Measurements from ENCODE around the gene MGMT.

The MGMT gene

GRCh38 chr10:129621693-129622092 lies 154.7 kb downstream of the MGMT start:
- Histone ChIP-seq H3K27ac (no peak overlapping the region), H4K20me1 (no peaks in the 10 kb centered on the region; the same call in 1 of the 2 replicates), H3K4me3 (no peak overlapping the region), H3K27me3 (no peaks in the 10 kb centered on the region), H3K9me3 (peaks cover 35% of the 10 kb centered on the region), H3K4me2 (no peak overlapping the region), H3K36me3 (peaks cover 22% of the 10 kb centered on the region), H3K9ac (no peak overlapping the region), H3K4me1 (peaks cover 13% of the 10 kb centered on the region)
- no peak for TF ChIP-seq Cebpa-rat (IDR thresholded peaks at IDR 0.05)

GRCh38 chr10:129622291-129622690 lies 155.2 kb downstream of the MGMT start:
- H3K27me3 ChIP-seq: no peaks in the 10 kb centered on the region
- peaks cover 20% of the 10 kb centered on the region for H3K36me3 ChIP-seq
- H4K20me1 ChIP-seq: no peaks in the 10 kb centered on the region; the same call in 1 of the 2 replicates
- H3K4me1 ChIP-seq: peaks cover 19% of the 10 kb centered on the region
- H3K9ac ChIP-seq: no peak overlapping the region
- no peak overlapping the region for H3K4me2 ChIP-seq
- no peak overlapping the region for H3K27ac ChIP-seq
- no peak overlapping the region for H3K4me3 ChIP-seq
- H3K9me3 ChIP-seq: peaks cover 29% of the 10 kb centered on the region
- TF ChIP-seq Cebpa-rat (IDR thresholded peaks at IDR 0.05): no peak

DNA sequence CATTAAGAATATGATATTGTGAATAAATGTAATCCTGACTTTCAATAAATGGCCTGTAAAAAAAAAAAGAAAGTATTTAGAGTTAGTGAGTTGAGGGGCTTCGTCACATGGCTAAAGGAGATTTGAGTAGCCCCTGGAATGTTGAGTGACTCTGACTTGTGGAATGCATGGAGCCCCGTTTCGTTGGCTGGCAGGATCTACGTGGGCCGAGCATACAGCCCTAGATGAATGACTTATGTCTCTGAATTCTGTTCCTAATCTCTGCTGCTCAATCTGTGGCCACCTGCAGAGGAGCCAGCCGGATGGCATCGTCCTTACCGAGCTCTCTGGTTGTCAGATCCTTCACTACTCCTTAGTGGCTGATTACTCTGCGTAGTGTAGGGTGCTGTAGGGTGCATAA lies 155.7 kb downstream of the MGMT start:
- Histone ChIP-seq H3K27me3 (no peaks in the 10 kb centered on the region), H3K36me3 (peaks cover 19% of the 10 kb centered on the region), H3K4me1 (peaks cover 23% of the 10 kb centered on the region), H3K4me3 (no peak overlapping the region), H3K27ac (no peak overlapping the region), H3K9me3 (peaks cover 25% of the 10 kb centered on the region), H3K9ac (no peak overlapping the region), H4K20me1 (no peaks in the 10 kb centered on the region; the same call in 1 of the 2 replicates), H3K4me2 (no peak overlapping the region)
- no peak for TF ChIP-seq Cebpa-rat (IDR thresholded peaks at IDR 0.05)

GRCh38 chr10:129624526-129624925 lies 157.5 kb downstream of the MGMT start:
- Histone ChIP-seq H3K9ac (no peak overlapping the region), H4K20me1 (no peaks in the 10 kb centered on the region; the same call in 1 of the 2 replicates), H3K9me3 (peaks cover 28% of the 10 kb centered on the region), H3K27me3 (no peaks in the 10 kb centered on the region), H3K4me3 (no peak overlapping the region), H3K36me3 (peaks cover 16% of the 10 kb centered on the region), H3K27ac (no peak overlapping the region), H3K4me2 (no peak overlapping the region), H3K4me1 (peaks cover 41% of the 10 kb centered on the region)
- TF ChIP-seq Cebpa-rat (IDR thresholded peaks at IDR 0.05): no peak

GRCh38 chr10:129626309-129626708 lies 159.3 kb downstream of the MGMT start:
- Histone ChIP-seq H3K9ac (peak overlapping the region; percentile 72; the same call in 1 of the 2 replicates), H3K27me3 (no peaks in the 10 kb centered on the region), H3K27ac (peak overlapping the region; percentile 86), H3K4me2 (peak overlapping the region; percentile 90), H3K4me3 (no peak overlapping the region), H3K4me1 (peaks cover 48% of the 10 kb centered on the region), H3K36me3 (peaks cover 17% of the 10 kb centered on the region), H3K9me3 (peaks cover 30% of the 10 kb centered on the region), H4K20me1 (no peaks in the 10 kb centered on the region; the same call in 1 of the 2 replicates)
- no peak for TF ChIP-seq Cebpa-rat (IDR thresholded peaks at IDR 0.05)

DNA sequence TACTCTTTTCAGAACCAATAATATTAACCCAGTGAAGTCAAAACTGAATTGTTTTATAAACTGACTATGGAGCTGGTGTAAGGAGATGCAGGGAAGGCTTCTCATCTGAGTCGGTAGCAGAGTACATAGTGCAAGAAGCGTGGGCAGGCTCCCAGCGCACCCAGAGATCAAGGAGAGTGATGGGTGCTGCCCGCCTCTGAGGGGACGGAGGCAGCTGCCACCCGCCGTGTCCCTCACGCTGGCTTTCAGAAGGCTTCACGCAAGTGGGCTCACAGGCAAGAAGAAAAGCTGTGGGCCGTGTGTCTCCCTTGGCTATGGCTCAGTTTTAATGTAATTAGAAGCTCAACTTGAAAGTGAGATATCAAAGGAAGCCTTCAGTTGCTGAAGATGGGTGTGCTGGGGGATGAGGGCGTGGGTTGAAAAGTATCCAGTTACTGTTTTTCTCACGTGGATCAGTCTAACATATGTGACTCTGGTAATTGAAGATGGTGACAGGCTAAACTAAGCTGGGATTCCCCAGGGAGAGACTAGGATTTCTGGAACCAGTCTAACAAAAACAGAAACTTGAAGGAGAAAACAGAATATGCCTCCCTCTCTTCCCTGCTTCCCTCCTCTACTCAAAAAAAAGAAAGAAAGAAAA lies 159.9 kb downstream of the MGMT start:
- Histone ChIP-seq H3K9me3 (peaks cover 32% of the 10 kb centered on the region), H3K27me3 (no peaks in the 10 kb centered on the region), H3K4me3 (peak overlapping the region; percentile 55), H4K20me1 (no peaks in the 10 kb centered on the region; the same call in 1 of the 2 replicates), H3K36me3 (peaks cover 19% of the 10 kb centered on the region), H3K4me1 (peaks cover 48% of the 10 kb centered on the region), H3K4me2 (peak overlapping the region; percentile 90), H3K27ac (peak overlapping the region; percentile 86), H3K9ac (peak overlapping the region; percentile 72)
- TF ChIP-seq Cebpa-rat (IDR thresholded peaks at IDR 0.05): no peak

DNA sequence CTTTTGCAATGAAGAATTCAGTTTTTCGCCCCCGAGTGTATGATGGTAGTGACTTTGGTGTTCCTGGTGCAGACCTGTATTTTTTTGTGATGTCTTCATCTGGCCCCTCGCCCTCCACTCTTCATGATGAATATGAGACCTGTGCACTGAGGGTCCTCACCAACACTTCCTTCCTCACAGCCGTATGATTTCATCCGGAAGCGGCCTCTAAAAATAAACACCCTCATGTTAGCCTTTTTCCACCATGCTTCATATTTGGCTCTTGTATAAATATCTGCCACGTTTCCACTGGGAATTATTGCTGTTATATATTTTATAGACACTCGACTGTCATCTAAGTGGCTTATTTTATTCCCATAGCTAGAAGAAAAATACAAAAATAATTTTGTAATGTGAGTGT lies 160.4 kb downstream of the MGMT start:
- H3K4me2 ChIP-seq: peak overlapping the region; percentile 90
- peak overlapping the region; percentile 72 for H3K9ac ChIP-seq
- no peak for TF ChIP-seq Cebpa-rat (IDR thresholded peaks at IDR 0.05)
- peaks cover 37% of the 10 kb centered on the region for H3K9me3 ChIP-seq
- H4K20me1 ChIP-seq: no peaks in the 10 kb centered on the region; the same call in 1 of the 2 replicates
- peaks cover 24% of the 10 kb centered on the region for H3K36me3 ChIP-seq
- peak overlapping the region; percentile 55 for H3K4me3 ChIP-seq
- peaks cover 48% of the 10 kb centered on the region for H3K4me1 ChIP-seq
- peak overlapping the region; percentile 86 for H3K27ac ChIP-seq
- no peaks in the 10 kb centered on the region for H3K27me3 ChIP-seq

- Histone ChIP-seq H3K4me2 (peak overlapping the region; percentile 90), H3K36me3 (peaks cover 23% of the 10 kb centered on the region), H4K20me1 (no peaks in the 10 kb centered on the region), H3K27ac (peak overlapping the region; percentile 86), H3K4me3 (peak overlapping the region; percentile 30; the same call in 1 of the 2 replicates), H3K4me1 (peaks cover 48% of the 10 kb centered on the region), H3K9me3 (peaks cover 46% of the 10 kb centered on the region), H3K27me3 (no peaks in the 10 kb centered on the region), H3K9ac (no peak overlapping the region)
- no peak for TF ChIP-seq Cebpa-rat (IDR thresholded peaks at IDR 0.05)
Measured at GRCh38 chr10:129628823-129629222, 161.8 kb downstream of the MGMT start.

GRCh38 chr10:129629911-129630310 lies 162.9 kb downstream of the MGMT start:
- H4K20me1 ChIP-seq: no peaks in the 10 kb centered on the region
- peaks cover 48% of the 10 kb centered on the region for H3K4me1 ChIP-seq
- H3K36me3 ChIP-seq: peaks cover 25% of the 10 kb centered on the region
- no peak overlapping the region for H3K27ac ChIP-seq
- H3K9me3 ChIP-seq: peaks cover 50% of the 10 kb centered on the region
- TF ChIP-seq Cebpa-rat (IDR thresholded peaks at IDR 0.05): no peak
- no peak overlapping the region for H3K4me2 ChIP-seq
- no peak overlapping the region for H3K4me3 ChIP-seq
- no peaks in the 10 kb centered on the region for H3K27me3 ChIP-seq
- no peak overlapping the region for H3K9ac ChIP-seq

DNA sequence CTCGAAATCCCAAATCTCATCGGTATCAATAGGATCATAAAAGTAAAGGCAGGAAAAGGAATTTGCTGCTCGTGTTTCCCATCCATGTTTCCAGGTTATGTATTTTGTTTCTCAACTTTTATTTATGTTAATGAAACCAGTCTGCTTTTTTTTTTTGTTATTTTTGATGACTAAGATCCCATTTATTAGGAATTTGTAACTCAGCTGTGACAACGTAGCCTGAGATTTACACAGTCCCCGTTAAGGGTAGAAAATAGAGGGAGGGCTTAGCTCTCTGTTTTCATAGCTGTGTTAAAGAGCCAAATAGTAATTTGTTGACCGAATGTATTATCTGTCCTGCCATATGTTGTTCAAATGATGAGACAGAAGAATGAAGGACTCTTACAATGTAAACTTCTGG lies 164.0 kb downstream of the MGMT start:
- H4K20me1 ChIP-seq: no peaks in the 10 kb centered on the region
- no peak overlapping the region for H3K4me2 ChIP-seq
- no peak for TF ChIP-seq Cebpa-rat (IDR thresholded peaks at IDR 0.05)
- peaks cover 54% of the 10 kb centered on the region for H3K9me3 ChIP-seq
- peaks cover 42% of the 10 kb centered on the region for H3K4me1 ChIP-seq
- no peak overlapping the region for H3K4me3 ChIP-seq
- H3K9ac ChIP-seq: no peak overlapping the region
- H3K27ac ChIP-seq: no peak overlapping the region
- no peaks in the 10 kb centered on the region for H3K27me3 ChIP-seq
- peaks cover 32% of the 10 kb centered on the region for H3K36me3 ChIP-seq

All from BLaER1 (cell line).